HG03196 (cell line): ENCODE data around the gene KLHDC4.
"Not testable (repeated sequence)": the region's sequence is repeated elsewhere in the genome, so short reads cannot be mapped to it uniquely, and the experiment has no call there.

Experiments
- ATAC-seq: cut with Tn5 transposase; IDR thresholded peaks from one replicate; pipeline ENCODE4 v1.9.1; 2021; ENCODE audit not compliant: unreplicated experiment

Gene KLHDC4

GRCh38 chr16:87685766-87686165 lies 80.0 kb downstream of the KLHDC4 start:
- no peak for ATAC-seq

GRCh38 chr16:87685405-87685755 lies 80.4 kb downstream of the KLHDC4 start:
- ATAC-seq, result no peak

GRCh38 chr16:87684711-87685404 lies 80.9 kb downstream of the KLHDC4 start:
- no peak for ATAC-seq

GRCh38 chr16:87684106-87684677 lies 81.6 kb downstream of the KLHDC4 start:
- no peak for ATAC-seq

GRCh38 chr16:87682852-87683399 lies 82.9 kb downstream of the KLHDC4 start:
- no peak for ATAC-seq

- ATAC-seq, result no peak
These were observed 83.7 kb downstream of the KLHDC4 start for GRCh38 chr16:87681981-87682570.

GRCh38 chr16:87681051-87681602 lies 84.7 kb downstream of the KLHDC4 start:
- not testable (repeated sequence) for ATAC-seq

GRCh38 chr16:87680272-87680644 lies 85.5 kb downstream of the KLHDC4 start:
- ATAC-seq, result no peak

GRCh38 chr16:87679593-87680271 lies 86.1 kb downstream of the KLHDC4 start:
- ATAC-seq, result no peak

GRCh38 chr16:87678618-87679017 lies 87.2 kb downstream of the KLHDC4 start:
- ATAC-seq, result no peak

- no peak for ATAC-seq
These were observed 88.0 kb downstream of the KLHDC4 start for GRCh38 chr16:87677830-87678229.

GRCh38 chr16:87675111-87675719 lies 90.6 kb downstream of the KLHDC4 start:
- ATAC-seq, result no peak

- ATAC-seq, result no peak
These were observed 91.4 kb downstream of the KLHDC4 start for GRCh38 chr16:87674419-87674818.

GRCh38 chr16:87671715-87672270 lies 94.0 kb downstream of the KLHDC4 start:
- no peak for ATAC-seq

GRCh38 chr16:87671221-87671620 lies 94.6 kb downstream of the KLHDC4 start:
- ATAC-seq, result no peak

- ATAC-seq, result no peak
These were observed 96.1 kb downstream of the KLHDC4 start for GRCh38 chr16:87669672-87670071.

- no peak for ATAC-seq
These were observed 97.8 kb downstream of the KLHDC4 start for GRCh38 chr16:87667946-87668345.

- ATAC-seq, result no peak
These were observed 98.3 kb downstream of the KLHDC4 start for GRCh38 chr16:87667443-87667842.

- no peak for ATAC-seq
These were observed 98.9 kb downstream of the KLHDC4 start for GRCh38 chr16:87666919-87667318.

- ATAC-seq, result no peak
These were observed 100.6 kb downstream of the KLHDC4 start for GRCh38 chr16:87665193-87665592.

- no peak for ATAC-seq
These were observed 101.0 kb downstream of the KLHDC4 start for GRCh38 chr16:87664792-87665191.
